Muscle layer of colon (tissue), 2 donors: ENCODE data around the gene MYL12B.

ENCODE experiments used
- H3K27ac ChIP-seq: one replicate; pipeline ENCODE4 v1.7.0; 2013; ENCODE audit warnings: low read depth, mild to moderate bottlenecking, low read length, moderate library complexity
- H3K27me3 ChIP-seq, 2 donors: one replicate each; pipeline ENCODE4 v1.7.0; 2013; ENCODE audit warnings: low read length in 2 of 2, mild to moderate bottlenecking in 2 of 2; ENCODE audit not compliant: insufficient read depth in 2 of 2, control insufficient read depth in 1 of 2
- H3K36me3 ChIP-seq: one replicate; pipeline ENCODE4 v1.7.0; 2013; ENCODE audit warnings: mild to moderate bottlenecking, low read length; ENCODE audit not compliant: insufficient read depth
- H3K4me1 ChIP-seq: one replicate; pipeline ENCODE4 v1.7.0; 2013; ENCODE audit warnings: mild to moderate bottlenecking, low read length; ENCODE audit not compliant: insufficient read depth
- H3K4me3 ChIP-seq, 2 donors: one replicate each; pipeline ENCODE4 v1.7.0; 2013; ENCODE audit warnings: low read length in 2 of 2, low read depth in 1 of 2, mild to moderate bottlenecking in 1 of 2, moderate library complexity in 1 of 2
- H3K9ac ChIP-seq: one replicate; pipeline ENCODE4 v1.7.0; 2013; ENCODE audit warnings: low read length
- H3K9me3 ChIP-seq: one replicate; pipeline ENCODE4 v1.7.0; 2013; ENCODE audit warnings: mild to moderate bottlenecking, low read length
- donor health status: abdominal sarcoma.
- donor health status: Adenocarcinoma of cecum.

The MYL12B gene

GRCh38 chr18:3319399-3319798 is 57.5 kb downstream of the MYL12B start:
- H3K4me1 ChIP-seq: no peaks in the 10 kb centered on the region
- H3K36me3 ChIP-seq: no peaks in the 10 kb centered on the region
- no peak overlapping the region for H3K27ac ChIP-seq
- no peak overlapping the region for H3K4me3 ChIP-seq
- H3K9ac ChIP-seq: no peak overlapping the region
- H3K27me3 ChIP-seq: no peaks in the 10 kb centered on the region
- H3K9me3 ChIP-seq: no peaks in the 10 kb centered on the region

- H3K4me1 ChIP-seq: no peaks in the 10 kb centered on the region
- no peak overlapping the region for H3K4me3 ChIP-seq
- H3K36me3 ChIP-seq: no peaks in the 10 kb centered on the region
- no peak overlapping the region for H3K27ac ChIP-seq
- no peaks in the 10 kb centered on the region for H3K9me3 ChIP-seq
- no peak overlapping the region for H3K9ac ChIP-seq
- no peaks in the 10 kb centered on the region for H3K27me3 ChIP-seq
These were observed 58.0 kb downstream of the MYL12B start for GRCh38 chr18:3319894-3320454.

- Histone ChIP-seq H3K9ac (no peak overlapping the region), H3K9me3 (no peaks in the 10 kb centered on the region), H3K36me3 (no peaks in the 10 kb centered on the region), H3K27ac (no peak overlapping the region), H3K4me3 (no peak overlapping the region), H3K27me3 (no peaks in the 10 kb centered on the region), H3K4me1 (no peaks in the 10 kb centered on the region)
These were observed 59.3 kb downstream of the MYL12B start for GRCh38 chr18:3321133-3321812.

GRCh38 chr18:3323900-3324299 is 62.0 kb downstream of the MYL12B start:
- no peak overlapping the region for H3K9ac ChIP-seq
- no peaks in the 10 kb centered on the region for H3K4me1 ChIP-seq
- no peak overlapping the region for H3K27ac ChIP-seq
- H3K36me3 ChIP-seq: no peaks in the 10 kb centered on the region
- H3K4me3 ChIP-seq: no peak overlapping the region
- H3K27me3 ChIP-seq: no peaks in the 10 kb centered on the region
- H3K9me3 ChIP-seq: no peaks in the 10 kb centered on the region
